Stomach (tissue), 9 donors: ENCODE data around the gene PARD3. TPM values are rescaled to one million over a fixed set of nuclear protein-coding genes. Genes with fewer than 3 reads are reported as not detected.

ENCODE experiments used
- DNase-seq, 2 donors: peaks; one replicate each; pipeline versions ENCODE4 v3.0.0 to v3.0.0-alpha.2; 2013 to 2019
- H3K27ac ChIP-seq, 5 donors: fragments of 200-600 bp in 4 of 5; sonication (generic) in 4 of 5; one replicate each; pipeline ENCODE4 v1.5.1; 2013 to 2019; ENCODE audit warnings: mild to moderate bottlenecking in 1 of 5, moderate library complexity in 1 of 5
- H3K27me3 ChIP-seq, 3 donors: fragments of 200-600 bp; sonication (generic); one replicate each; pipeline ENCODE4 v1.5.1; 2017 to 2019; ENCODE audit warnings: mixed run types in 1 of 3
- H3K36me3 ChIP-seq, 4 donors: fragments of 200-600 bp; sonication (generic); 1 replicate in 3 of 4; 2 replicates in 1 of 4; pipeline ENCODE4 v1.5.1; 2016 to 2019
- H3K4me1 ChIP-seq, 4 donors: fragments of 200-600 bp; sonication (generic); one replicate each; pipeline ENCODE4 v1.5.1; 2016 to 2019
- H3K4me3 ChIP-seq, 4 donors: fragments of 200-600 bp; sonication (generic) in 3 of 4; one replicate each; pipeline ENCODE4 v1.5.1; 2016 to 2019; ENCODE audit warnings: mild to moderate bottlenecking in 1 of 4
- H3K9me3 ChIP-seq, 4 donors: fragments of 200-600 bp; sonication (generic); one replicate each; pipeline ENCODE4 v1.5.1; 2016 to 2019
- CTCF ChIP-seq, 7 experiments: fragments of 450-650 bp in 4 of 7; fragments of 200-600 bp in 3 of 7; sonication (generic) in 3 of 7; IDR thresholded peaks; one replicate each; pipeline ENCODE4 v1.5.1; 2016 to 2019; ENCODE audit warnings: antibody characterized with exemption in 7 of 7, control low read depth in 2 of 7, mild to moderate bottlenecking in 1 of 7
- EP300 ChIP-seq: sonication (generic); formaldehyde crosslinking; IDR thresholded peaks from one replicate; pipeline ENCODE4 v1.6.1; 2017; ENCODE audit warnings: antibody characterized with exemption
- POLR2A ChIP-seq, 4 donors: fragments of 450-650 bp; IDR thresholded peaks; one replicate each; pipeline ENCODE4 v1.6.1; 2016; ENCODE audit warnings: antibody characterized with exemption in 4 of 4, control low read depth in 2 of 4, mild to moderate bottlenecking in 1 of 4, moderate library complexity in 1 of 4
- POLR2AphosphoS5 ChIP-seq, 3 donors: sonication (generic); formaldehyde crosslinking; IDR thresholded peaks; one replicate each; pipeline ENCODE4 v1.6.1; 2016; ENCODE audit warnings: antibody characterized with exemption in 3 of 3
- WGBS, 5 donors: extraction: QIAGEN DNeasy Blood & Tissue Kit in 3 of 5; methylation state at CpG; one replicate each; pipeline versions ENCODE4 v1.1.5 to v1.1.7; 2013 to 2018; 5-methylcytosine and 5-hydroxymethylcytosine counted together
- intact Hi-C: fragments of 100-400 bp; cut with DNase I; formaldehyde crosslinking; loops from one replicate; pipeline ENCODE4 v1.15.1; 2023; ENCODE audit warnings: low total_unique reads
- polyA plus RNA-seq, 3 donors: library from polyadenylated mRNA; stranded (reverse); fragments of 200-250 nt; gene quantifications; one replicate each; pipeline ENCODE4 v1.2.3, GENCODE V29; 2013
- total RNA-seq, 5 donors: library from RNA; depleted of rRNA; stranded (reverse); fragments of >200 nt; gene quantifications; one replicate each; pipeline versions ENCODE4 v1.1.0 to v1.2.3, GENCODE V29; 2014 to 2016
- donor health status: healthy with polysubstance abuse.
- donor health status: Bipolar disorder and iron deficiency.
- donor health status: healthy.

The PARD3 gene
- total and polyA plus RNA-seq, 8 donors = 13.7 to 118 (median 31.8) TPM

DNA sequence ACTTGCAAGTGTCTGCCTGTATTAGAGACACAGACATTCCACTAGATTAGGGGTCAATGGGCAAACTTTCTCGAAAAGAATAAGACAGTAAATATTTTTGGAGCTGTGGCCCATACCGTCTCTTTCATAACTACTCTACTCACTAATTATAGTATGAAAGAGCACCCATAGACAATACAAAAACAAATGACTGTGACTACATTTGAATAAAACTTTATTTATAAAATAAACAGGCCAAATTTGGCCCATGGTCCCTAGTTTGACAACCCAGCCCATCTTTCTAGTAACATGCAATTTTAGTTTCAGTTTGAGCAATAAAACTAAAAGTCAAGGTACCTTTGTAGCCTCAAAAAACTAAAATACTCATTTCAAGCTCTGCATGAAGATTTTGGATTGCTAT, 294.6 kb downstream of the PARD3 start:
- TF ChIP-seq EP300 (no peak), CTCF (IDR thresholded peaks at IDR 0.05) (no peak), POLR2AphosphoS5 (IDR thresholded peaks at IDR 0.05) (no peak), POLR2A (IDR thresholded peaks at IDR 0.05) (no peak)
- H3K9me3 ChIP-seq = no peaks in the 10 kb centered on the region
- intact Hi-C loops = no loop called here
- WGBS, 5 donors = 82 to 98% (median 90%) methylated on average over 2 of the region's 2 CpGs
- H3K4me1 ChIP-seq = peaks cover 0 to 11% (median 0%) of the 10 kb centered on the region in 4 donors
- H3K27me3 ChIP-seq = no peaks in the 10 kb centered on the region
- peaks cover 0 to 7% (median 0%) of the 10 kb centered on the region in 4 donors for H3K36me3 ChIP-seq
- no peak for DNase-seq
- H3K27ac ChIP-seq = no peak overlapping the region
- H3K4me3 ChIP-seq = no peak overlapping the region

GRCh38 chr10:34520084-34520483, 295.0 kb downstream of the PARD3 start:
- Histone ChIP-seq H3K27ac (no peak overlapping the region), H3K9me3 (no peaks in the 10 kb centered on the region), H3K4me1 (peaks cover 0 to 11% (median 0%) of the 10 kb centered on the region in 4 donors), H3K27me3 (no peaks in the 10 kb centered on the region), H3K36me3 (peaks cover 0 to 7% (median 0%) of the 10 kb centered on the region in 4 donors), H3K4me3 (no peak overlapping the region)
- WGBS, 5 donors = 72 to 82% (median 78%) methylated on average over 7 of the region's 7 CpGs
- intact Hi-C loops = no loop called here
- peak in 1 of 2 donors; percentile 34 for DNase-seq
- no peak for TF ChIP-seq EP300

DNA sequence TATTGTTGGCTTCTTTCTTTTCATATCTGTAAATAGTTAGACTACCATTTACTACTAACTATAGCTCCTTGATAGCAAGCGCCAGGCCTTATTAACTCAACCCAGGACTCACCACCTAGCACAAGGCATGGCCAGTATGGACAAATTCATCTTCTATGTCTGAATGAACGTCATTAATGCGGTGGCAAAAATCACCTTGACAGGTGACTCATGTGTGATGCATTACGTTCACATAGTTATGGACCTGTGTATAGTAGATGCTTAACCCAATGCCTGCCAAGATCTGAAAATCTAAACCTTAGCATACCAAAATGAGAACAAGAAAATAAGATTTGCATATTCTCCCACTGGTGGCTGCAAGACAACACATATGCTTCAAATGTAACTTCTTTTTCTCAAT, 300.8 kb downstream of the PARD3 start:
- peaks cover 0 to 11% (median 0%) of the 10 kb centered on the region in 4 donors for H3K36me3 ChIP-seq
- no peak overlapping the region for H3K4me3 ChIP-seq
- H3K9me3 ChIP-seq = no peaks in the 10 kb centered on the region
- H3K4me1 ChIP-seq = no peaks in the 10 kb centered on the region
- DNase-seq = no peak
- TF ChIP-seq EP300 = no peak
- TF ChIP-seq CTCF (IDR thresholded peaks at IDR 0.05) = no peak
- no peak for TF ChIP-seq POLR2AphosphoS5 (IDR thresholded peaks at IDR 0.05)
- no peak for TF ChIP-seq POLR2A (IDR thresholded peaks at IDR 0.05)
- no peaks in the 10 kb centered on the region for H3K27me3 ChIP-seq
- no peak overlapping the region for H3K27ac ChIP-seq
- intact Hi-C loops = no loop called here
- WGBS, 5 donors = 89 to 97% (median 95%) methylated on average over 4 of the region's 4 CpGs

DNA sequence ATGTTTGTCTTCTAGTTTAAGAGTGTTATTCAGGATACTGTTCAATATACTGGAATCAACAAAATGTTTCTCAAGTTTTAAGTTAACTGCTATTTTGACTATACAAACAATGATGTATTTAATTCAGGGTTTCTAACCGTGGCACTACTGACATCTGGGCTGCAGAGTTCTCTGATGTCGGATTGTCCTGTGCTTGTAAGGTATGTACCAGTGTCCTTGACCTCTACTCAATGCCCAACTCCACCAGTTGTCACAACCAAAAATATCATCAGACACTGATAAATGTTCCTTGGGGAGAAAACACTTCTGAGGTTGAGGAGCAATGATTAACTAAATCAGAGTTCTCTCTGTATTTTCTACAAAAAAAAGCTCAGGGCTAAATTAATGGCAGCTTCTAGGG, 301.5 kb downstream of the PARD3 start:
- no peak overlapping the region for H3K27ac ChIP-seq
- no peak for DNase-seq
- H3K27me3 ChIP-seq = no peaks in the 10 kb centered on the region
- H3K4me1 ChIP-seq = no peaks in the 10 kb centered on the region
- no peak overlapping the region for H3K4me3 ChIP-seq
- intact Hi-C loops = no loop called here
- H3K9me3 ChIP-seq = no peaks in the 10 kb centered on the region
- WGBS, 5 donors = 81 to 94% (median 88%) methylated on average over 2 of the region's 2 CpGs
- no peak for TF ChIP-seq POLR2AphosphoS5 (IDR thresholded peaks at IDR 0.05)
- no peak for TF ChIP-seq CTCF (IDR thresholded peaks at IDR 0.05)
- TF ChIP-seq POLR2A (IDR thresholded peaks at IDR 0.05) = no peak
- no peak for TF ChIP-seq EP300
- H3K36me3 ChIP-seq = peaks cover 0 to 11% (median 0%) of the 10 kb centered on the region in 4 donors

GRCh38 chr10:34507217-34507616, 307.9 kb downstream of the PARD3 start:
- Histone ChIP-seq H3K9me3 (no peaks in the 10 kb centered on the region), H3K27me3 (no peaks in the 10 kb centered on the region), H3K27ac (no peak overlapping the region), H3K36me3 (no peaks in the 10 kb centered on the region), H3K4me1 (peaks cover 0 to 9% (median 3%) of the 10 kb centered on the region in 4 donors), H3K4me3 (no peak overlapping the region)
- TF ChIP-seq EP300 (no peak), POLR2AphosphoS5 (IDR thresholded peaks at IDR 0.05) (no peak), CTCF (IDR thresholded peaks at IDR 0.05) (no peak), POLR2A (IDR thresholded peaks at IDR 0.05) (no peak)
- no peak for DNase-seq
- 56 to 66% (median 58%) methylated on average over 3 of the region's 3 CpGs for WGBS, 5 donors
- intact Hi-C loops = no loop called here
